Stimulated activated CD4-positive, alpha-beta T cell treated with anti-CD3 and anti-CD28 coated beads, Interleukin-12 subunit alpha, Interleukin-12 subunit beta, amount 100 ng/mL, for 24 hours (primary cell): Measurements from ENCODE around the gene CHRNB1.
A peak's percentile ranks its signal among the peaks of the same experiment; 100 is the strongest.

ENCODE experiments used
- DNase-seq, 2 experiments: peaks; one replicate each; pipeline ENCODE4 v3.0.0-alpha.2; 2020; ENCODE audit warnings: low read depth in 2 of 2

The CHRNB1 gene

DNA sequence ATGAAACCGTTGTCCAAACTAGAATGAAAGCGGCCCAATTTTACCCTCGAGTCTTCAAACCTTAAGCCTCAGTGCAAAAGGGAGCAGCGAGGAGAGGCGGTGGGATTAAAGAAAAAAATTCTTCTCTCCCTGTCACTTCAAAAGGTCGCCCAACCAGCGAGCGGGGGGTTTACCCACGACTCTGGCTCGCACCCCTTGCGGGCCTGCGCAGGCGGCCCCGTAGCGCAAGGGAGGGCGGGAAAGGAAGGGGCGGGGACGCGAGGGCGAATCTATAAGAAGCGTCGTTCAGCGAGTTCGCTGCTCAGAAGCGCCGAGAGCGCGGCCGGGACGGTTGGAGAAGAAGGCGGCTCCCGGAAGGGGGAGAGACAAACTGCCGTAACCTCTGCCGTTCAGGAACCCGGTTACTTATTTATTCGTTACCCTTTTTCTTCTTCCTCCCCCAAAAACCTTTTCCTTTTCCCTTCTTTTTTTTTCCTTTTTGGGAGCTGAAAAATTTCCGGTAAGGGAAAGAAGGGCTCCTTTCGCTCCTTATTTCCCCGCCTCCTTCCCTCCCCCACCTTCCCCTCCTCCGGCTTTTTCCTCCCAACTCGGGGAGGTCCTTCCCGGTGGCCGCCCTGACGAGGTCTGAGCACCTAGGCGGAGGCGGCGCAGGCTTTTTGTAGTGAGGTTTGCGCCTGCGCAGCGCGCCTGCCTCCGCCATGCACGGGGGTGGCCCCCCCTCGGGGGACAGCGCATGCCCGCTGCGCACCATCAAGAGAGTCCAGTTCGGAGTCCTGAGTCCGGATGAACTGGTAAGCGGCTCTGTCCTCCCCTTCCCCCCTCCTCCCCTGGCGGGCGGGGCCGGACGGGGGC lies 39.4 kb downstream of the CHRNB1 start, which contains the start of gene POLR2A:
Gene POLR2A (plus strand): TSS at position 300 of the 852 bp plus-strand sequence.
- DNase-seq = peak; percentile 93 to 98

DNA sequence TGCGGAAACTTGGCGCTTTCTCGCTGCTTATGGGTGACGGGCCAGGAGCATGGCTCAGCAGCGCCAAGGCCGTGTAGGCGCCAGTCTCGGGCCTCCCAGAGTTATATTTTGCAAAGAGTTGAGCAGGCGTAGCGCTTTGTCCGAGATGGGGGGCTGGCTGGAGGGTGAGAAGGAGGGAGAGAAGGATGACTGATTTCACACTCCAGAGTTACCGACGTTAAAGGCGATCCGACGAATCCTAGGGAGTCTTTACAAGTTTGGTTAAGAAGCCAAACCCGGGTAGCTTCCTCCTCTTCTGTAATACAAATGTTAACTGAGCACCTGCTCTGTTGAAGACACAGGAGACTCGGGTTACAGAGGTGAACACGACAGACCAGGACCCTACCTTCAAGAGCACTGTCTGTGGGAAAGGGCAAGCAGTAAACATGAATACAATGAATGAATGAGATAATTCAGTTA lies 40.1 kb downstream of the CHRNB1 start:
- no peak for DNase-seq

DNA sequence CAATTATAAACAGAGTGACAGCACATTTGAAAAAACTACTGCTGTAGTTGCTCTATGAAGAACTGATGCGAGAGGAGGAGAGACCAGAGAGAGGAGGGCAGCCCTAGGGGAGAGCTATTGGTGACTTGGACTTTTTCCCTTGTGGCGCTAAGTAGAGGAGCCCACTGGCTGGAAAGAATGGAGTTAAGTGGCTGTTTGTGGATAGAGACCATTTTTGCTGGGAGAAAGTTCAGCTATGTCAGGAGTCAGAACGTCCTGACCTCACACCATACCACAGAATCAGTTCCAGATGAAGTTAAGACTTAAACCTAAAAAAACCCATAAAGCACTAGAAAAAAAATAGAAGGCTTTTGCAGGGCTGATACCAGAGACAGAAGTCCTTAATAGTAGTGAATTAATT lies 41.3 kb downstream of the CHRNB1 start:
- no peak for DNase-seq

DNA sequence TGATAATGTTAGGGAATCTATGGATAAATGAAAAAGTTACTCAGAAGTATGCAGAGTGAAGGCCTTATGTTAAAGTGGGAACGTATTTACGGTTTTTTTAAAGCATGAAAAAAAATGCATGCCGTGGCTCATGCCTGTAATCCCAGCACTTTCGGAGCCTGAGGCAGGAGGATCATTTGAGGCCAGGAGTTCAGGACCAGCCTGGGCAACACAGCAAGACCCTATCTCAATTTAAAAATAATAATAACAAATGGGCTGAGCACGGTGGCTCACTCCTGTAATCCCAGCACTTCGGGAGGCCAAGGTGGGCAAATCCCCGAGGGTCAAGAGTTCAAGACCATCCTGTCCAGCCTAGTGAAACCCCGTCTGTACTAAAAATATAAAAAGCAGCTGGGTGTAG lies 45.3 kb downstream of the CHRNB1 start:
- no peak for DNase-seq

DNA sequence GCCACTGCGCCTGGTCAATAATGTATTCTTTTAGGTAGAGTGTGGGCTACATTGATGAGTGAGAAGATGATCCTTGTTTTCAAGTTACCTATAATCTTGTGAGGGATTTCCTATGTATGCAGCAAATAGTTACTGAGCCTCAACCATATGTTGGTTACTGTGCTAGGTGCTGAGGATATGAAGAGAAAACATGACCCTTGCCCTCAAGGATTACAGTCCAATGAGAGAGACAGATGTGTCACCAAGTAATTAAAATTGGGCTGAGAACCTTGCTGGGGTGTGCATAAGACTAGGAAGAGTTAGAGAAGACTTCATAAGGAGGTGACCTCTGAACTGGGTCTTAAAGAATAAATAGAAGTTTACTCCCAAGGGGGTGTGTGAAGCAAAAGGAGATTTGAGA lies 46.7 kb downstream of the CHRNB1 start:
- no peak for DNase-seq

DNA sequence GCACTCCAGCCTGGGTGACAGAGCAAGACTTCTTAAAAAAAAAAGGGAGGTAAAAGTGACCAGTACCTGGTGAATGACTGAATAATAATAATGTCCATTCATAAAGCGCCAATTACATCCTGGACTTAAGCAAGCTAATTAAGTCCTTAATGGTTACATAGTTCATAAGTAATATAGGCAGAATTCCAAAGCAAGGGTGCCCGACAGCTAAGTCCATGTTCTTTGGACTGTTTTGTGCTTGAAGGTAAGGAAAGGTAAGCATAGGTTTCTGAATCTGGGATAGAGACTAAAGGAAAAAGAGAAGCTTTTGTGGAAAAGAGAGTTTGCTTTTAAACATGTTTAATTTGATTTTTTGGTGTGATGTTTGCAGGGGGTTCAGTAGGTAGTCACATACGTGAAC lies 49.1 kb downstream of the CHRNB1 start:
- DNase-seq = no peak

DNA sequence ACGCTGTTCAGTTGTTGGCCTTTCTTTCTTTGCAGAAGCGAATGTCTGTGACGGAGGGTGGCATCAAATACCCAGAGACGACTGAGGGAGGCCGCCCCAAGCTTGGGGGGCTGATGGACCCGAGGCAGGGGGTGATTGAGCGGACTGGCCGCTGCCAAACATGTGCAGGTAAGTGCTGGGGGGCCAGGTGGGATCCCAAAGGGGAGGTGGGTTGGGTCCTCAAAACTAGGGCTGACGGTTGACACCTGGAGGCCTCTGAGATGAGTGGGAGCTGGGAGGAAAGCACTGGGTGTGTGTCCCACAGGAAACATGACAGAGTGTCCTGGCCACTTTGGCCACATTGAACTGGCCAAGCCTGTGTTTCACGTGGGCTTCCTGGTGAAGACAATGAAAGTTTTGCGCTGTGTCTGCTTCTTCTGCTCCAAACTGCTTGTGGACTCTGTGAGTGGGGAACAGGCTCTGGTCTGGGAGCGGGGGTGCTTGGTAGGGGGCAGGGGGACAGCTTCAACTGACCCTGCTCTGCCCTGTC lies 51.1 kb downstream of the CHRNB1 start:
- DNase-seq = no peak

DNA sequence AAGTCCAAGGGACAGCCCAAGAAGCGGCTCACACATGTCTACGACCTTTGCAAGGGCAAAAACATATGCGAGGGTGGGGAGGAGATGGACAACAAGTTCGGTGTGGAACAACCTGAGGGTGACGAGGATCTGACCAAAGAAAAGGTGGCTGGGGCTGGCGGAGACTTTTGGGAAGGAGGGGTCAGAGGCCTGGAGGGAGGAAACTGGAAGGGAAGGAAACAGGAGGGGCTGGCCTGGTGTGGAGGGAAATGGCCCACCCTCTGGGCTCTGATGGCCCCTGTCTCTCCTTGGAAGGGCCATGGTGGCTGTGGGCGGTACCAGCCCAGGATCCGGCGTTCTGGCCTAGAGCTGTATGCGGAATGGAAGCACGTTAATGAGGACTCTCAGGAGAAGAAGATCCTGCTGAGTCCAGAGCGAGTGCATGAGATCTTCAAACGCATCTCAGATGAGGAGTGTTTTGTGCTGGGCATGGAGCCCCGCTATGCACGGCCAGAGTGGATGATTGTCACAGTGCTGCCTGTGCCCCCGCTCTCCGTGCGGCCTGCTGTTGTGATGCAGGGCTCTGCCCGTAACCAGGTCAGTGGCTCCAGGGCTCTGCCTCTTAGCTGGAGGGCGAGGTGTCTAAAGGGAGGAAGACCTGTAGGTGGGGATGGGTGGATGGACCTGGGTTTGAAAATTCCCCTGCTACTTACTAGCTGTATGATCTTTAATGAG lies 51.8 kb downstream of the CHRNB1 start:
- no peak for DNase-seq

DNA sequence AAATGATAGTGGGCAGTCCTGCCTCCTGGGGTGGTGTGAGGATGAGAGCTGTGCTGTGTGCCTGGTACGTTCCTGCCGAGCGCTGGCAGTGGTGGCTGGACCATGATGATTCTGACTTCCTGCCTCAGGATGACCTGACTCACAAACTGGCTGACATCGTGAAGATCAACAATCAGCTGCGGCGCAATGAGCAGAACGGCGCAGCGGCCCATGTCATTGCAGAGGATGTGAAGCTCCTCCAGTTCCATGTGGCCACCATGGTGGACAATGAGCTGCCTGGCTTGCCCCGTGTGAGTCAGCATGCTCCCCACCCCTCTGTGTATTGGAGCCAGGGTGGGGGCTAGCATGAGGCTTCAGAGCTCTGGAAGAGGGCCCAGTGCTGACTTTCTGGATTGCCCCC lies 52.4 kb downstream of the CHRNB1 start:
- no peak for DNase-seq

DNA sequence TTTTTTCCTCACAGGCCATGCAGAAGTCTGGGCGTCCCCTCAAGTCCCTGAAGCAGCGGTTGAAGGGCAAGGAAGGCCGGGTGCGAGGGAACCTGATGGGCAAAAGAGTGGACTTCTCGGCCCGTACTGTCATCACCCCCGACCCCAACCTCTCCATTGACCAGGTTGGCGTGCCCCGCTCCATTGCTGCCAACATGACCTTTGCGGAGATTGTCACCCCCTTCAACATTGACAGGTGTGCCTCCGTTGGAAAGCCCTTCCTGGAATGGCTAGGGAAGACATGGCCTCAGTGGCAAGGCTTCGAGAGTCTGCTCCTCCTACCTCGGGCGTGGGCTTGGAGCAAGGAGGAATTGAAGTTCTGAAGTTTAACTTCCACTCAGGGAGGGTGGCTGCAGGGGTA lies 52.8 kb downstream of the CHRNB1 start:
- no peak for DNase-seq

DNA sequence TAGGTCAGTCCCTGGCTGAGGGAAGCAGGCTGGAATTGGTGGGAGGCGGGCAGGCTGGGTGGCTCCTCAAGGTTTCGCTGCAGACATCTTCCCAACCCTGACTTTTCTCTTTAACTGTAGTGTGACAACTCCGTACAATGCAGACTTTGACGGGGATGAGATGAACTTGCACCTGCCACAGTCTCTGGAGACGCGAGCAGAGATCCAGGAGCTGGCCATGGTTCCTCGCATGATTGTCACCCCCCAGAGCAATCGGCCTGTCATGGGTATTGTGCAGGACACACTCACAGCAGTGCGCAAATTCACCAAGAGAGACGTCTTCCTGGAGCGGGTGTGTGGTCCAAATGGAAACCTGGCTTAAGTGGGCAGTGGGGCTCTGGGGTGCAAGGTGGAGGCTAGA lies 54.3 kb downstream of the CHRNB1 start:
- no peak for DNase-seq

DNA sequence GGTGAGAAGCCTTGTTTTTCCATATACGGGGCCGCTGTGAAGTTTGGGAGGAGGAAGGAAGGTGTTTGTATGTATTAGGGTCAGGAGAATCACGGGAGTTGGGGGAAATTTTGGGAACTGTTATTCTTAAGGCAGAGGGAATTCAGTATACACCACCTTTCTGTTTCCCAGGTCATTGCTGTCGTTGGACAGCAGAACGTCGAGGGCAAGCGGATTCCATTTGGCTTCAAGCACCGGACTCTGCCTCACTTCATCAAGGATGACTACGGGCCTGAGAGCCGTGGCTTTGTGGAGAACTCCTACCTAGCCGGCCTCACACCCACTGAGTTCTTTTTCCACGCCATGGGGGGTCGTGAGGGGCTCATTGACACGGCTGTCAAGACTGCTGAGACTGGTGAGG lies 56.9 kb downstream of the CHRNB1 start:
- DNase-seq = no peak

DNA sequence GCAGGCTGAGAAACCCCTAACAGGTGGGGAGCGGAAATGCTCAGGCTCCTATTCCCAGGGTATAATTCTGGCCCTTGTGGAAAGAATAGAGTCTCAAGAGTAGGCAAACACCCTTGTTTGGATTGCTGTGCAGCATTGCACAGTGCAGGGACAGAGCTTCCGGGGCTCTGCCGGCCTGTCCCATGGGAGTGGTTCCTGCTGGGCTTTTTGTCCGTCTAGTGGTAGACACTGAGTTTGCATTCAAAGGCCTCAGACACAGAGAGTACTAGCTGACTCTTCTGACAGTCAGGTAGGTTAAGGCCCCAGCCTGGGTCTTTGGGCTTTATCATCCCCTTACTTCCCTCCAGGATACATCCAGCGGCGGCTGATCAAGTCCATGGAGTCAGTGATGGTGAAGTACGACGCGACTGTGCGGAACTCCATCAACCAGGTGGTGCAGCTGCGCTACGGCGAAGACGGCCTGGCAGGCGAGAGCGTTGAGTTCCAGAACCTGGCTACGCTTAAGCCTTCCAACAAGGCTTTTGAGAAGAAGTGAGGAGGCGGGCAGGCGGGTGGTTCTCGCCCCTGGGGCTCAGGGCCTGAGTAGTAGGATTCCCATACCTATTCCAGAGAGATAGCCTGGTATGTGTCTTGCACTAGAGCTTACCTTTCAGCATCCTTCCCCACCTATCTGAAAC lies 57.4 kb downstream of the CHRNB1 start:
- no peak for DNase-seq

DNA sequence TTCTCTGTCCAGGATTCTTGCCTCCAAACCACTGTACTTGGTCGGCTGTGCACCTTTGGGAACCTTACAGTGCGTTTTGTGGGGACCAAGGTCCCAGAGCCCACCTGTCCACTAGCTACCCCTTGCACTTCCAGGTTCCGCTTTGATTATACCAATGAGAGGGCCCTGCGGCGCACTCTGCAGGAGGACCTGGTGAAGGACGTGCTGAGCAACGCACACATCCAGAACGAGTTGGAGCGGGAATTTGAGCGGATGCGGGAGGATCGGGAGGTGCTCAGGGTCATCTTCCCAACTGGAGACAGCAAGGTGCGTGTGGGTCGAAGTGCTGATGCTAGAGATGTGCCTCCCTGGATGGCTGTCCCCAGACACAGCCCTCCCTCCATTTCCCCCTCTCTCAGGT lies 58.1 kb downstream of the CHRNB1 start:
- DNase-seq = no peak

DNA sequence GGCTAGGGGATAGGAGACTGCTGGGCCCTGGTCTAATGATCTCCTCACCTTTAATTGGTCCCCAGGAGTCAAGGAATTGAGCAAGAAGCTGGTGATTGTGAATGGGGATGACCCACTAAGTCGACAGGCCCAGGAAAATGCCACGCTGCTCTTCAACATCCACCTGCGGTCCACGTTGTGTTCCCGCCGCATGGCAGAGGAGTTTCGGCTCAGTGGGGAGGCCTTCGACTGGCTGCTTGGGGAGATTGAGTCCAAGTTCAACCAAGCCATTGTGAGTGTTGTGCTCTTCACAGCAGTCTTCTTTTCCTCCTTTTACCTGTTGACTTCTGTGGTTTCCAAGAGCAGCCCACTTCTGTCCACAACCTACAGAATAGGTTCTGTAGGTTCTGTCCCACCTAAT lies 58.7 kb downstream of the CHRNB1 start:
- DNase-seq = no peak
